Umbilical cord (tissue), 2 donors: ENCODE results near the gene CCDC179. TPM values are rescaled to one million over a fixed set of nuclear protein-coding genes. Genes with fewer than 3 reads are reported as not detected.
A peak's percentile ranks its signal among the peaks of the same experiment; 100 is the strongest.

Experiments used
- DNase-seq: peaks from one replicate; pipeline ENCODE4 v3.0.0-alpha.2; 2015; ENCODE audit warnings: low spot score
- total RNA-seq: library from RNA; depleted of rRNA; stranded (reverse); fragments of >200 nt; gene quantifications from one replicate; pipeline ENCODE4 v1.2.3, GENCODE V29; 2014; ENCODE audit warnings: low replicate concordance; ENCODE audit not compliant: insufficient read depth

Gene CCDC179
- total RNA-seq = not detected

DNA sequence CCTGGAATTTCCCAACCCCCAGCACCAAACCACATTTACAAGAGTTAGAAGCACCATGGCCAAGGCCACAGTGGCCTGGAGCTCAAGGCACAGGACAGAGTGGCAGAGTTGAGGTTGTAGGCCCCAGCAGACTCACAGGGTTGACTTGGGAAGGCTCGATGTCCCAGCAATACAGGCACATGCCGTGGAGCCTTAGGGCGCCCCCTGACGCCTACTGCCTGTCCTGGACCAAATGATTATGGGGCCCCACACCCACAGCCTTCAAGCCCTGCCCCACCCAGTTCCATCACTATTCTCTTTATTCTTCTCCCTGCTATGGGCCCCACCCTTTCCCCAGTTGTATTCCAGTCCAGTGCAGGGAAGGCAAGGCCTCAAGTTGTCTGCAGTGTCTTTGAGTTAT is at the start of gene CCDC179:
Gene CCDC179 (minus strand): TSS at position 234 of the 400 bp plus-strand sequence. CDS start 53 bp downstream, at position 181.
- no peak for DNase-seq

- no peak for DNase-seq
Observed at GRCh38 chr11:22903782-22904181, 43.5 kb upstream of the CCDC179 start.

DNA sequence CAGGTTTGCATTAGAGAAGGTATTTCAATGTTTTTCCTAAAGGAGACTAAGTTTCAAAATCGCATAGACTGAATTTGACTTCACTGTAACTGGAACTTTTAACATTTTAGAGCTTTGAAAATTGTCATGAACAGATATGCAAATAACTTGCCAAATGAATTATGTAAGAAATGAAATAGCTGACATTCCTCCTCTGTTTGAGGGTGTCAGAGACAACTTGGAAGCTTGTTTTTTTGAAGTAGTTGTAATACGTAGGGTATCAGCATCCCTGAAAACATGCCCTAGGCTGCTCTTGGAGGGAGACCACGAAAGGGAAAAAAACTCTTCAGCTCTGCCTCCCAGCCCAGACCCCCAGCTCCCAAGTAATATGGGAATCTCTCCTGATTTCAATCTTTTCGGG is 41.3 kb upstream of the CCDC179 start:
- no peak for DNase-seq

DNA sequence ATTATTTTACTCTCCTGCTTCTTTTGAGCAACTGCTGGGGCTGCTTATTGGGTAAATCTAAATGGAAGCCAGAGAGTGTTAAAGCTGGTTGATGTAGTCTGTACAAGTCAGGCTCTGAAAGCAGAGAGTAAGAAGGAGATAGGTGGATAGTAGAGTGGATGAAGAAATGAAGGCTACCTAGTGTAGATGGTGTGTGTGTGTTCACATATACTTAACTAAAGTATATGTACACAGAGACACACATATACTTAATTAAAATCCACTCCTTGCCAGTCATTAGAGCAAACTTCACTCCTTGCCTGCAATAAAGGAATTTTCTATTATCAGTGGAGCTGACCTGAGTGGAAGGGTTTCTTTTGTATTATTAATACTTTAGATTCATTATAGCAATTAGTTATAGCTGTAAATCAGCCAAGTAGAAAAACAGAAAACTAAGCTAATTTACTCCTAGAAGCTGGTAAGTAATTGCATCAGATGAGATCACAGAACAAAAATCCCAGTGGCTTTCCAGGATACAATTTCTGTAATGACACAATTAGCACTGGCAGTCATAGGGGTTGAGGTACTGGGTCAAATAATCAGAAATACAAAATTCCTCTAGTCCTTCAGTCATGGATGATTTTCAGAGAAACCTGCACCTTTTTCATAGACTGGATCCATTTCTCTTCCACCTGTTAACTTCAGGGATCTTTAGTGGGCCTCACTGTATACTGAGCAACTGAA is 40.7 kb upstream of the CCDC179 start:
- no peak for DNase-seq

DNA sequence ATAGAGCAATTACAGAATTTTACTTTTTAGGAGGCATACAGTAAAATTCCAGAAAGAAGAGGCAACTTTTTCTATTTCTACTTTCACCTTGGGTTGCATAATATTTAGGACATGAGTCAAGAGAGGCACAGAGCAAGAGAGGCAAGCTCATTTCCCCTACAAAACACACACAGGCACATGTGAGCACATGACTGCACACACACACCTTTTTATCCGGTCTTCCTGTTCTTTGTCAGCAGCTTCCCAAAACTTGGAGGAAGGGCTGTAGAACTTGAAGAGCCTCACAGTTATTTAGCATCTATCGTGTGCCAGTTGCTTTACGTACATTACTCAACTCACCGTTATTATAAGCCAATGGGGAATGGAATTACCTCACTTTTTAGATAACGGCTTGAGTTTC is 37.8 kb upstream of the CCDC179 start:
- no peak for DNase-seq

DNA sequence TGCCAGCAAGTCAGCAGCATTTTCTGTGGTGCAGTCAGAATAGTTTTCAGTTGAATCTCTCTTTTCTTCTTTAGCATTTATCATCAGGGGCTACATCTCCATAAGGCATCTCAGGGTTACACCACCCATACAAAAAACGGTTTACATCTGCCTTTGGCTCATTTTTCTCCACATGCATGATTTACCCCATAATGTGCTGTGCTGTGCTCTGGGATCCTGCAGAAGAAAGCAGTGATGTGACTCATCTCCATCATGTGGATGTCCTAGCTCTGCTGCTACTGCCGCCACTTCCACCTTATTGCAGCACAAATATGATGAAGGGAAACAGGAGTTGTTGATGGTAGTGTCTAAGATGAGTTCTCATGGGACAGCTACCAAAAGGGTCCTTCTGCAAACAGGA is 30.0 kb upstream of the CCDC179 start:
- no peak for DNase-seq

- DNase-seq = peak; percentile 18
Observed at GRCh38 chr11:22884217-22884616, 23.9 kb upstream of the CCDC179 start.

DNA sequence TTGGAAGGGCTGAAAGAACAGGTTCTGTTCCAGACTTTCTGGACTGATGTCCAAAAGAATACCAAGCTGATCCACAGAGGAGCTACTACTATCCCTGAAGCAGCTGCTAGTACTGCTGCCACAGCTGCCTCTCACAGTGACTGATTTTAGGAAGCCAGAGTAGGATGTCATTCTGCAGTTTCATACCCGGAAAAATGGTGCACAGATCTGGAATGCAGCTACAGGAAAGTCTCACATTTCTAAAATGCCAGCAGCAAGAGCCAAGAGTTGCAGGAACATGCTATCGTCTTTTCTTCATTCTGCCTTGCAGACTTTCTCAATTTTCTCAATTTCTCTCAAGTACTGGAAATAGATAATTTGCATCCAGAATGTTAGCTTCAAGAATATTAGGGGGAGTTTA is 19.4 kb upstream of the CCDC179 start:
- peak; percentile 40 for DNase-seq

- DNase-seq = no peak
Observed at GRCh38 chr11:22878604-22879003, 18.3 kb upstream of the CCDC179 start.

GRCh38 chr11:22878039-22878438 is 17.8 kb upstream of the CCDC179 start:
- no peak for DNase-seq

GRCh38 chr11:22875869-22876473 is 15.7 kb upstream of the CCDC179 start:
- peak; percentile 90 for DNase-seq

GRCh38 chr11:22869325-22869724 is 9.1 kb upstream of the CCDC179 start:
- DNase-seq = no peak

- DNase-seq = no peak
Observed at GRCh38 chr11:22859756-22860155, 518 bp downstream of the CCDC179 start.

- no peak for DNase-seq
Observed at GRCh38 chr11:22851477-22851876, 8.8 kb downstream of the CCDC179 start.

- DNase-seq = no peak
Observed at GRCh38 chr11:22846726-22847125, 13.5 kb downstream of the CCDC179 start.

GRCh38 chr11:22832315-22833015 is 27.8 kb downstream of the CCDC179 start:
- DNase-seq = no peak

GRCh38 chr11:22830082-22830414 is 30.2 kb downstream of the CCDC179 start:
- no peak for DNase-seq

GRCh38 chr11:22829231-22830081 is 30.8 kb downstream of the CCDC179 start, which contains the start of gene SVIP:
TSS of gene SVIP (minus strand) at chr11:22829801. CDS start at chr11:22829748, 53 bp downstream.
- peak; percentile 78 for DNase-seq

DNA sequence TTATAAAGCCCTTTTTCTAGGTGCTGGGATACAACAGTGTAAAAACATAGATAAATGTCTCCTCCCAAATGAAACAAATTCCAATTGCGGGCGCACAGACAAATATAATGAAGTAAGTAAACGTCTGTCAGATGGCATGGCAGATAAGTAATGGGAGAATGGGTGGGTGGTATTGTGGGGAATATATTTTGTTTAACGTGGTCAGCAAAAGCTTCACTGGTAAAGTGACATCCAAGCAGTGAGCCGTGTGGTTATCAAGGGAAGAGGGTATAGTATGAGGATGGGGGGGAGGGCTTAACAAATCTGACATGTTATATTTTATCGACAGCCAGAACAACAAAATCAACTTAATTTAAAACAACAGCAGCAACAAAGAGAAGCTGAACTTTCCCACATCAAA is 31.9 kb downstream of the CCDC179 start:
- DNase-seq = no peak

- DNase-seq = no peak
Observed at GRCh38 chr11:22822203-22822602, 38.1 kb downstream of the CCDC179 start.

- no peak for DNase-seq
Observed at GRCh38 chr11:22809893-22810292, 50.4 kb downstream of the CCDC179 start.
